GM19238 (cell line): ENCODE results near the gene CD247.

Experiments
- DNase-seq: peaks from one replicate; pipeline ENCODE4 v3.0.0; 2011; ENCODE audit warnings: low spot score; ENCODE audit not compliant: insufficient read length

The CD247 gene

DNA sequence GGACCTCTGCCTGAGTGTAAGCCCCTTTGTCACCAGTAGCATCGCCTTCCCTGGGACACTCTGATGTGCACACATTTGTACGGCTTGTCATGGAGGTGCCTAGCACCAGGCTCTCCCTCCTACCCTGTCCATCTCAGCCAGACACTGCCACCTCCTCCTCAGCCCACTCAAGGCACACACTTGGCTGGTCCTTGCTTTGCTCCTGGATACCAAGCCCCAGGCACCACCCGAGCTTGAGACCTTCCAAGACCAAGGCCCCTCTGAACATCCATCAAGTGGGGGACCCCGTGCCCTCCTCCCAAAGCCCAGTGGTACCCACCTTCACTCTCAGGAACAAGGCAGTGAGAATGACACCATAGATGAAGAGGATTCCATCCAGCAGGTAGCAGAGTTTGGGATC lies 78.0 kb downstream of the CD247 start:
- no peak for DNase-seq

DNA sequence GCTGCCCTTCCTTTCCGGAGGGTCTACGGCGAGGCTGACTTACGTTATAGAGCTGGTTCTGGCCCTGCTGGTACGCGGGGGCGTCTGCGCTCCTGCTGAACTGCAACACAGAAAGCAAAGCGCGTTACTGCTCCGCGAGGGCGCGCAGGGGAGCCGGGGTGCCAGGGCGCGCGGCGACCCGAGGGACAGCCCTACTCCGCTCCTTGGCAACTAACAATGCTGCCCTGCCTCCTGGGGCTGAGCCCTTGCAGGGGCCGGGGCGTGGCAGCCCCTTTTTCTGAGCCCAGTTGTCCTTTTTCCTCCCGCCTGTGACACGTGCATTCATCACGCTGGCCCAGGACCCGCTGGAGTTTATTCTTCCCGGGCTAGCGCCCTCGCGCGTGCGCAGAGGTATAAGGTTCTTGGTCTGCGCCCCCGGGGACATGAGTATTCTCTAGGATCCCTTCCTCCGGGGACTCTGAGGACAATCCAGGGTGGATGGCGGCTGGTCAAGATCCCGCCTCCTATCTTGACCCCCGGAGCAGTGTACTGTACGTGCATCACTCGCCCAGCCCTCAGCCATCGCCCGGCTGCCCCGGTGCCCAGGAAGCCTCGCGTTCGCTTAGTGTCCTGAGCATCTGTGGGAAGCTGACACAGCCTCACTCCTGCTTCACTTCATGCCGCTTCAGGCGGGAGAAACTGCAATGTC lies 78.9 kb downstream of the CD247 start:
- no peak for DNase-seq

DNA sequence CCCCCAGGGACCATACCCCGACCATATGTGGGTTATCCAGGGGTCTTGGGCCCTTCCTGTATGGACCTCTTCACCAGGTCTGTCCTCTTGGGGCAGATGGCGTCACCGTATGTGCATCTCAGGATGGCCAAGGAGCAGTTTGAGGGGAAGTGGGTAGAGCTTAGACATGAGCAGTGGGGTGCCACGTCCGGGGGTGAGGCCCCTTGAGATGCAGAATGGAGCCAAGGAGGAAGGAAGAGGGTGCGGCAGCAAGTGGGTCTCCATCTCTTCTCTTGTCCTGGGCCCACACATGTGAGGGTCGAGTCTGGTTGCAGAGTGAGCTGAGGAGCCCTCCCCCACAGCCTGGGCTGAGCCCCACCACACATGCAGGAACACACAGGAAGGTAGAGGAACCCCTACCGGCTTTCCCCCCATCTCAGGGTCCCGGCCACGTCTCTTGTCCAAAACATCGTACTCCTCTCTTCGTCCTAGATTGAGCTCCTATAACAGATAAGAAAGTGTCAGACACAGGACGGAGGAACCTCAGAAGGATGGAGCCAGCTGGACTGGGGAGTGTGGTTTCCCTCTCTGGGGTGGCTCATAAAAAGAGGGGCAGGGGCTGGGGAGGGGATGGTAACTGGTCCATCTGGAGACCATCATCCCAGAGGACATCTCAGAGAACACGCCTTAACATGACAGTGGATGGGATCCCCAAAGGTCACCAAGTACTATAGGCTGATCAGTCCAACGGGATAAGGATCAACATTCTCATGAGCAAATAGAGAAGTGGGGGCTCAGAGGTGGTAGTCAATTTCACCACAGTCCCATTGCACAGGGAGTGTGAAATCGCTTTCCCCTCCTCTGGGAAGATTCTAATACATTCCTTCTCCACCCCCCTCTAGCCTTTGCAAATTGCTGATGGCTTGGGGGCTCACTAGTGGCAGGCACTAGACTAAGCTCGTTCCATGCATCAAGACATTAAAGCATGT lies 79.9 kb downstream of the CD247 start:
- no peak for DNase-seq

DNA sequence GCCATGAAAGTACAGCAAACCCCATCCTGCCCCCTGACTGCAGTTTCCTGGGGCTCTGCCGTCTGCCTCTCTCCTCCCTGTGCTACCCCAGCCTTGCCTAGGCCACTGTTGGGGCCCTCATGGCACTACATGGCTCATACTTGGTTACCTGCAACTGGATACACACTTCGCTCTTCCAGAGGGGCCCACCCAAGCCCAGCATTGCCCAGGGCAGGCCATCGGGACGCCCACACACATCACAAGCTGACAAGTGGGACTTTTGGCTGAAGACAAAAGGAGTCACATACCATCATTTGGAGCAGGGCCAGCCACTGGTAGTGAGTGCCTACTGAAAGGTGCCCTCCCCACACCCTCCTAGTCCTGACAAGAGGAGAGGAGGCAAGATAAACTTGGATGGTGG lies 82.8 kb downstream of the CD247 start:
- no peak for DNase-seq

DNA sequence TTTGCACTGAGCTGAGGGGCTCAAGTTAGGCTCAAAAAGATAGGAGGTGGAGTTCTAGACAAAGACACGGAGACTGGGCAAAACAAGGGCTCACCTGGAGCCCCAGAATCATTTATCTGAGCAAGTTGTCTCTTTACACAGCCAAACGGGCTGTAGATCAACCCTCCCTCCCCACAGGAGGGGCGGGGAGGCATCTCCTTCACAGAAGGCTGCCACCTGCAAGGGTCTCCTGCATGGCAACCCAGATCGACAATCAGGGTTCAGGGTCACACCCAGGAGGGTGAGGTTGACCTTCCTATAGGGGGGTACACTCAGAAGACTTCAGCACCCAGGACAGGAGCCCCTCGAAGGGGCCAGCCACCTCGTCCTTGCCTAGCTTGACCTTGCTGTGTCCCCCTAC lies 84.0 kb downstream of the CD247 start:
- no peak for DNase-seq

DNA sequence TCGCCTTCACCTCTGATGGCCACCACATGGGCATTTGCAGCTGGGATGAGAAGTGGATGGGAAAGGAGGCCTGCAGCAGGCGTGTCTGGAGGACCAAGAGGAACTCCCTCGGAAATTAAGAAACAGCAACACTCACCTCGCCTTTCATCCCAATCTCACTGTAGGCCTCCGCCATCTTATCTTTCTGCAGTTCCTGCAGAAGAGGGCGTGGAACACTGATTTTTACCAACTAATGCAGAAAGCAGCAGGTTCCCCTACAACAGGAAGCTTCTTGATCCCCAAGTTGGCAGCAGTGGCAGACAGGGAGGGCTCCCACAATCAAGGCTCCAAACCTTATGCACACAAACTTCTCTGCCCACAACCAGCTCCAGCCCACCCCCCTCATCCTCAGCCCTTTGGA lies 84.4 kb downstream of the CD247 start:
- DNase-seq: no peak

DNA sequence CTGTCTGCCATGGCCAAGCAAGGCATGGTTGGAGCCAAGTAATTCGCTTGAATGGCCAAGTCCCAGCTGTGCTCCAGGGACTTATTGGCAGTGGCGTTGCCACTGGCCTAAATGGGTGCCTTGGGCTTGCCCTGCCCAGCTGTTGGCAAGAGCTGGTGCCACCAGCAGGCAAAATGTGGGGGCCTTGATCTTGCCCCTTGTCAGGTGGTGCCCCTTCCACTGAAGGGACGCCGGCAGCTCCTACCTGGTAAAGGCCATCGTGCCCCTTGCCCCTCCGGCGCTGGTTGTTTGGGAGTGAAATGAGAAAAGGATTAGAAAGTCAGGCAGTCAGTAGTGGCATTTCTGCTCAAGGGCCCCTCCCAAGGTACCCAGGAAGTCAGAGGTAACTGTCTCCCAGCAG lies 85.5 kb downstream of the CD247 start:
- no peak for DNase-seq

DNA sequence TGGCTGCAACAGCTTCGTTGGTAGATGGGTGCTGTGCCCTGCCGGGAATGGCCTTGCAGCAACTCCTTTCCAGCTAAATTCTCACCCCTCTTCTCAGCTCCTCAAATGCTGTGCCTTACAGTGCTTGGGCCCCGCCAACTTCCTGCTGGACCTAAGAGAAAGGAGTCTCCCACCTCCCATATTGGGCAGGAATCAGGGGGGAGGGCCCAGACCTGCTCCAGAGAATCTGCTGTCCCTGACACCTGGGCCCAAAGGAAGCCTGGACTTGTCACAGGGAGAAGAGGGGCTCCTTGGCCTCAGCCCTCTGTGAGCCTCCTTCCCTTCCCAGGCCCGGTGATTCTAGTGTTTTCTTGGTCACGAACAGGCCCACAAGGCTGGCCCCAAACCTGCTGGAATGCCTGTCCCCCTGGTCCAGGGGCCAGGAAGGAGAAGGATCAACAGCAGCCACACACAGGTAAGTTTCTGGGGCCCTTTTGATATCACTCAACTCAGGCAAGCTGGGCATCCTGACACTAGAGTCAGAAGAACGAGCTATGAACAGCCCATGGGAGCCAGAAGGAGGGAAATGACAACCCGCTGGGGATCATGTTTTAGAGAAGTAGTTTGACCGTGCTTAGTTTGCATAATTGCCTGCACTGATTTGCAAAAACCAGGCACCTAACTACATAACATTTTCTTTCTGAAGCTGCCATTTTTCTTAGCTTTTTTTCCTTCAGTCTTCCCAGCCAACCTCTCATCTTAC lies 86.2 kb downstream of the CD247 start:
- DNase-seq: no peak

DNA sequence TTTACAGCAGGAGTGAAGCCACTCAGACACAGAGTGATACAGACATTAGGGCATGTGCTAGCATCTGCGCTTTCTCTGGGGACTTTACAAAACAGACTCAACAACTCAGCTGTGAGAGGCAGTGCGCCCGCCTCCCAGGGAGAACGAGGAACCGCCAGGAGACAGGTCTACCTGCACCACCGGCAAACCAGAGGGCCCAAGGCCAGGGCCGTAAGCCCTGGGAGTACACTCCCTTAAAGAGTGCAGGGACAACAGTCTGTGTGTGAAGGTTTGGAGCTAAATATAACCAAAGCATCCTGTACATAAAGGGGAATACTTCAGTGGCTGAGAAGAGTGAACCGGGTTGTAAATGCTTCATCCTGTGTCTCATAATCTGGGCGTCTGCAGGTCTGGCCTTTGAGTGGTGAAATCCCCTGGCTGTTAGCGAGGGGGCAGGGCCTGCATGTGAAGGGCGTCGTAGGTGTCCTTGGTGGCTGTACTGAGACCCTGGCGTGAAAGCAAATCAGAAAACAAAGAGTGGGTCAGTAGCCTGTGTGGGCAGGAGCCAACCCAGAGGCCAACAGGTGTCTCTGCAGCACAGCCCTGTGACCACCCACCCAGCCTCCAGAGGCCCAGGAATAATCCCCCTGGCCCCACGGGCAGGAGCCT lies 86.9 kb downstream of the CD247 start:
- no peak for DNase-seq

DNA sequence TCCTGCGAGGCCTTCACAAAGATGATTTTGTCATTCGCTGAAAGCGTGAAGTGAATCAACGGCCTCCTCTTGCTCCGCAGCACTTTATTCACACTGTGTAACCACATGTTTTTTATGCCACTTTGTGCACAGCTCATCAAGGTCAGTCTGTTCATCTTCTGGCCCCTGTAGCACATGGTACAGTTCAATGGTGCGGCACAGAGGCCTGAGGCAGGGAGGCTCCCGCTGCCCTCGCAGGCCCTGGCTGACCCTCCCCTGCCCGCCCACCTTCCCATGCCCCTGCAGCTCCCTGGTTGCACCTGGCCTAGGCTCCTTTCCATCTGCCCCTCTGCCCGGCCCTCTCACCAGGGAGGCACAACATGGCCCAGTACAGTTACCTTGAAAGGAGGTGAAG lies 87.5 kb downstream of the CD247 start:
- DNase-seq: no peak

DNA sequence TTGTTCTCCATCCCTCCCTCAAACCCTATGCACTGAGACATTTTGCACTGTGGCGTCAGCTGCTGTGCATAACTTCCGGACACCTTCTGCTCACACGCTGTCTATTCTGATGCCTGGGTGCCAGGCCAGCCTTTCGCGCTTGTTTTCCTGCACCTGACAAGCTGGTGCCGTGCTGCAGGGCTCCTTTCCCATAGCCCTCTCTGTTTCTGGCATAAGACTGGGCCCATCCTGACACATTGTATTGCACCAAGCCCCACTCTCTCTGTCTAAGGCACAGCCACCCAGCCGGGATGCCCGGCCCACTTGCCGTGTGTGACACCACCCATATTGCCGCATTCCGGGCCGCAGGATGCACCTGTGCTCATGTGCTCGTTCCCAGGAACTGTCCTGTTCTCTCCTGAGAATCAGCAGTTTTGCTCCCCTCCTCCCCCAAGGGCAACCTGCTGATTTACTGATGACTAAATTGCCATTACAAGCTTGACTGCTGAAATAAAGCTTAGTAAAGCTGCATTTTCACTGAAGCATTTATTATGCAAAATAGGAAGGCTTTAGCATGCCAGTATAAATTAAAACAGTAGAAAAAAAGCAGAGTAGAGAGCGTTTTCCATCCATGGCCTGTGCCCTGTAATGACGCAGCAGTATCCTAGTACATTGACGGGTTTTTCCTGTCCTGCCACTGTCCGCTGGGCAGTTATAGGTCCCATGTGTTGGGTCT lies 88.0 kb downstream of the CD247 start:
- no peak for DNase-seq

DNA sequence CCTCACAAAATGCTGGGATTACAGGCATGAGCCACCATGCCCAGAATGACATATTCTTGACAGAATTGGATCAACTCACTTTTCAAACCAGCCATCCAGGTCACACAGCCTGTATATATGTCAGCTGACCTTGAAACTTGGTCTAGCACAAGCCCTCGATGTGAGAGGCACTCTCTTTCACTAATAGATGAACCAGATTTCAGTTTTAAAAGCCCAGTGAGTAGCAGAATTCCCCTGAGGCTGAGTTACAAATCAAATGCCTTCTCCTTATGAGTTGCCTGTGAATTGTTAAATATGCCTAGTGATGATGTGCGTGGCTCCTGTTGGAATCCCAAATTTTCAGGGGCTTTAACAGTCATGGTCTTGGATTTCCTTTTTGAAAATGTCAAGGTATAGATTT lies 88.7 kb downstream of the CD247 start:
- no peak for DNase-seq

DNA sequence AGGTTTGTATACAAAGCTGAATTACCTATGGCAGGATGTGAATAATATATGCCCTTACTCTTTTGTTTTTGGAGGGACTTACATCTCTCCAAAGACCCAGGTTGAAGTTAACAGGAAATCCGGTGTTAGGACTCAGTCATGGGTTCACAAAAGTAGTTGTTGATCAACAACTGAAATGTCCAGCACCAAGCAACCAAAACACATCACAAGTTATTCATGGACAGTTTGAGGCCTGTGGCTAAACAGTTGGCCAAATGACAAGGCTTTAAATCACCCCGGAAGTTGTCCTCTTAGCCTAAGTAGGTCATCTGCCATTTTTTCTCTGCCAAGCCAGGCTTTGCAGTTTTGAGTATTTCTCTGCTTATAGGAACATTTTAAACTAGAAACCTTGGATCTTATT lies 89.9 kb downstream of the CD247 start:
- DNase-seq: no peak

DNA sequence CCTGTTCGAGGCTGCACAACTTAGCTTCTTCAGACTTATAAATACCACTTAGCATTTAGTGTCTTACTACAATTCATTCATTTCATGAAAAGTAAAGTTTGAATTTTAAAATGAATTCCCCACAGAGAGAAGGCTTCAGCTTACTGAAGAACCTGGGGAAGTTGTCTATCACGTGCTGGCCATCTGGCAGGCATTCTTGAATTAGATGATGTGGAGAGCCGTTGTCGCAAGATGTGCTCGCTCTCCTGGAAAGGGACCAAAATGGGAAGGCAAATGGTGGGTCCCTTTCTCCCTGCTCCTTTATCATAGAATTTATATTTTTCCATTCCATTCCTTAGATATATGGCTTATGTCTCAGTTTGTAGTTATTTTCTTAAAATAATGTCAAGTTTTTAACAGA lies 90.5 kb downstream of the CD247 start:
- DNase-seq: no peak

DNA sequence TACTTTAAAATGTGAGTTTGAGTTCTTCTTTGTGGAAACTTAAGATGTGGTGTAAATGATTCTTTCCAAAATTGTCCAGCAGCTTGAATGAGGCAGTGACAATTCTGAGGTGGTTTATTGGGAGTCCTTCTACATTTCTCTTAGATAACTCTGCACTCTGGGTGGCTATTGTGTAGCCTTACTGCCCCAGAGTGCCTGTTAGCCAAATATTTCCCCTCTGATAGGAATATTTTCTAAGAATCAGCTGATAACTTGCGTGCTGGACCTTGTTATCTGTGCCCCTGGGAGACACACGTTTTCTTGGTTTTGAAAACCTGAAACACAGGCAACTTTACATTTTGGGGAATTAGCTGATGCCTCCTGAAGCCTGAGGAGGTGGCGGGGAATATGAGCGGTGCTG lies 91.6 kb downstream of the CD247 start:
- no peak for DNase-seq

DNA sequence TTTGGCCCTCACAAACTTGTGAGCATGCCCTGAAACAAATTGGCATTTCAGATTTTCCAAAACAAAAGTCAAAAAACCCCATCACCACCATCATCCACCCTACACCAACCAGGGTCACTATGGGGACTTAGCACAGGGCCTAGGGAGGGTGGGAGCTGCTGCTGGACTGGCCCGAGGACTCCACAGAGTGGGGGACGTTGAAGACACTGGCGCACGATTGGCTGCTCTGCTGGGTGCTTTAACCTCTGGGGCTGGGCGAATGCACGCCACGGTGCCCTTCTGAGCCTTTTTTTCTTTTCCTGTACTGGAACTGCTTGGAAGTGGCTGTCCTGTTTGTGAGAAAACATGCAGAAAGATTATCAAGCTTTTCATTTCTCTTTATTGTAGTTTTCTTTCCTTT lies 92.8 kb downstream of the CD247 start:
- no peak for DNase-seq

DNA sequence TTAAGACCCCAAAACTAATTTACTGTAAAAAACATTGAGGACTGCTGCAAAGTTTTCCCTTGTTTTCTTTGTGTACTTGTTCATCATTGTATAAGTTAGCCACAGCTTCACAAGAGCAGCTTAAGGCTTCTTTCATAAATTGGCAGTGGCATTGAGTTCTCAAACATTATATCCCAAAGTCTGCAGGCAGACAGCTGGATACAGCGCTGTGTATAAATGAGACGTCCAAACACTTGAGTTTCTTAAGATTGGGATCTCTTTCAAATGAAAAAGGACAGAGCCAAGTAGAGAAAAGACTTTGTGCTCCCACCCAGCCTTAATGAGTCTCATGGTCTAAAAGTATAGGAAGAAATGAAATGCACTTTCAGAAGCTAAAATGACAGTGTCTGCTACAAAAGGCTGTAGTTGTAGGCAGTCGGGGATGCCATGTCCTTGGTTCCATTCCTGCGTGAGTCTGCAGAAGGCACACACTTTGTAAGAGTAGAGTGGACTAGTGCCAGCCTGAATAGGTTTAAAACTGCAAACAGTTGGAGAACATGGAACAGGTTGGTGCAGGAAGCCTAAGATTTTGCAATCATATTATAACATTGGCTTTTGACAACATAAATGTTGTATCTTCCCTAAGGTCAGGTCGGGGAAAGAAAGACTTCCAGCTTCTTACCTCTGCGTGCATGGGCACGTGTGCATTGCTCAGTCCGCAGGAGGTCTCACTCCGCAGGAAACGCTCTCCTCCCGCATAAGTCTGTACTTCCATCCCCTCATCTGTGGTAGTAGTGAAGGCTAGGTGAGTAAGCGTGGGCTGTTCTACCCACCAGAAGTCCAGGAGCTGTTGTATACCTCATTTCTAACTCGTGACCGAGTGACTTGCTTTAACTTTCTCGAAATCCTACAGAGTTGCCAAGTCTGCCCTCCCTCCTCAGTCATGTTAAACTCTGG lies 94.4 kb downstream of the CD247 start:
- no peak for DNase-seq

DNA sequence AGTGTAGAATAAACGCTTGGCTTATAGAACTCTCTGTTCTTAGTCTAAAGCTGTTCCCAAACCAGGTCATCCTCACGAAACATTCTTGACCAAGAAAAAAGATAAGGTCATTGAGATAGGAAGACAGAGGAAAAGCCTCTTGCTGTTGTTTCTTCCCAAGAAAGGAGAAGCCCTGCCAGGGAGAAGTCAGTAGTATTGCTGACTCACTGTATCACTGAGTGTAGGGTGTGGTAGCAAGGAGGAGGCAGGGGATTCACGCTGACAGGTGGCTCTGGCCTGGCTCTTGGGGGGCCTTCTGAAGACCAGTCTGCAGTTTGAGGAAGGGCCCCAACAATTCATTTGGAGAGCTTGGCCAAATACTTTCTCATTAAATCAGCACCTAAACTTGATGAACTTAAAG lies 97.8 kb downstream of the CD247 start:
- no peak for DNase-seq

DNA sequence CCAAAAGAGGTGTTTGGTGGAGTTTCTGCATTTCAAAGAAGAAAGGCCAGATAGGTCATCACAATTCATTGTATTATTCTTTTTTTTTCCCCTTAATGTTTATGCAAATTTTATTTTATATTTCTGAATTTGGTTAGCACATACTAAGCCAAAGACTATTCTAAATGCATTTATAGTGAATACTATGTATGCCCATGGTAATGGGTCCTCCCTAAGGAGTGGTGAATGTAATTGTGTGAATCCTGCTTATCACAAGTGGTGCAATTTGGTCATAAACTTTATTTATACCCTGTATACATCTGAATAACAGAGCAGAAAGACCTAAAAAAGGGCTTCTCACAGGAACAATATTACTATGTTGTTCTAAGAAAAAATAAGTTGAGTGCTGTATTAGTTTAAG lies 99.1 kb downstream of the CD247 start:
- no peak for DNase-seq

DNA sequence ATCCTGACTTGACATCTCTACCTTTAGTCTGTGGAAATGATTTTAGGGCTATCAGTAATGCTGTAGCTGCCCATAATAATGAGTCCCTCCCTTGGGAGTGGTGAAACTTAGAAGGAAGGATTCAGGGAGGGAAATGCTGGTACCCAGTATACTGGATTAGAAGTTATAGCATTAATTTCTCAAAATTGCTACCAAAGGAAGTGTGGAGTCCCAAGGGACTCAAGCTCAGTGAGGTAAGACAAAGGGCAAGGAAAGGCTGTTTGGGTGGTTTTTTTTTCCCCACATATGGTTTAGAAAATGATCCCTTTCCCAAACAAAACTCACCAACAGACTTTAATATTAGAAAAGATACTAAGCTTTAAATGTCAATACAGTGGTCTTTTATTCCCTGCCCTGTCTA lies 99.9 kb downstream of the CD247 start:
- DNase-seq: no peak
